Measurements from ENCODE around the gene FSTL4. TPM values are rescaled to one million over a fixed set of nuclear protein-coding genes. Genes with fewer than 3 reads are reported as not detected.

The FSTL4 gene
- total RNA-seq, 1 experiment from 2014 or later, result not detected

GRCh38 chr5:133238426-133239205, 373.7 kb downstream of the FSTL4 start:
- POLR2A ChIA-PET (ENCODE audit: unreplicated experiment), result no interaction called here
- intact Hi-C loops (cut with micrococcal nuclease; ENCODE audit: unreplicated experiment), result no loop called here

GRCh38 chr5:133236976-133237375, 375.4 kb downstream of the FSTL4 start:
- Histone ChIP-seq H4K20me1 (ENCODE audit: insufficient read depth) (no peaks in the 10 kb centered on the region), H3K4me3 (no peak overlapping the region), H3F3A (ENCODE audit: insufficient read depth, low read depth) (peaks cover 7% of the 10 kb centered on the region; the same call in 1 of the 2 replicates), H3K36me3 (ENCODE audit: low read depth) (no peaks in the 10 kb centered on the region), H3K79me2 (ENCODE audit: low read depth) (no peaks in the 10 kb centered on the region), H2AFZ (no peak overlapping the region), H3K4me2 (no peak overlapping the region), H3K27ac (no peak overlapping the region), H3K27me3 (ENCODE audit: insufficient read depth, low read depth) (no peaks in the 10 kb centered on the region), H3K9me3 (ENCODE audit: insufficient read depth, low read depth) (no peaks in the 10 kb centered on the region), H3K9me2 (ENCODE audit: insufficient read depth) (no peaks in the 10 kb centered on the region), H3K4me1 (replicated peaks; ENCODE audit: insufficient read depth) (peaks cover 30% of the 10 kb centered on the region)
- ChIA-PET POLR2A (ENCODE audit: unreplicated experiment) (no interaction called here), CTCF (no interaction called here)
- TF ChIP-seq CTCF (conservative IDR thresholded peaks at IDR 0.05) (no peak), EZH2 (IDR thresholded peaks at IDR 0.05; ENCODE audit: low read depth) (no peak)
- BruUV-seq (replicated peaks), result no TSS peak
- no peak for DNase-seq
- intact Hi-C loops (cut with micrococcal nuclease; ENCODE audit: unreplicated experiment), result no loop called here

More at GRCh38 chr5:133238426-133239205, 373.7 kb downstream of the FSTL4 start:
- no TSS peak for BruUV-seq (replicated peaks)
- CTCF ChIA-PET, result no interaction called here
- Histone ChIP-seq H2AFZ (no peak overlapping the region), H3K9me3 (ENCODE audit: insufficient read depth, low read depth) (no peaks in the 10 kb centered on the region), H3K9me2 (ENCODE audit: insufficient read depth) (no peaks in the 10 kb centered on the region), H4K20me1 (ENCODE audit: insufficient read depth) (no peaks in the 10 kb centered on the region), H3F3A (ENCODE audit: insufficient read depth, low read depth) (peaks cover 7% of the 10 kb centered on the region; the same call in 1 of the 2 replicates), H3K4me2 (no peak overlapping the region), H3K36me3 (ENCODE audit: low read depth) (no peaks in the 10 kb centered on the region), H3K27me3 (ENCODE audit: insufficient read depth, low read depth) (no peaks in the 10 kb centered on the region), H3K4me1 (replicated peaks; ENCODE audit: insufficient read depth) (peaks cover 25% of the 10 kb centered on the region), H3K79me2 (ENCODE audit: low read depth) (no peaks in the 10 kb centered on the region), H3K27ac (no peak overlapping the region), H3K4me3 (no peak overlapping the region)
- TF ChIP-seq EZH2 (IDR thresholded peaks at IDR 0.05; ENCODE audit: low read depth), result no peak
- no peak for DNase-seq

- Histone ChIP-seq H3K79me2 (ENCODE audit: low read depth) (no peaks in the 10 kb centered on the region), H2AFZ (no peak overlapping the region), H3K9me2 (ENCODE audit: insufficient read depth) (no peaks in the 10 kb centered on the region), H4K20me1 (ENCODE audit: insufficient read depth) (no peaks in the 10 kb centered on the region), H3K4me1 (replicated peaks; ENCODE audit: insufficient read depth) (peaks cover 31% of the 10 kb centered on the region), H3K4me2 (no peak overlapping the region), H3K27ac (no peak overlapping the region), H3K4me3 (no peak overlapping the region), H3K27me3 (ENCODE audit: insufficient read depth, low read depth) (no peaks in the 10 kb centered on the region), H3F3A (ENCODE audit: insufficient read depth, low read depth) (peaks cover 7% of the 10 kb centered on the region; the same call in 1 of the 2 replicates), H3K9me3 (ENCODE audit: insufficient read depth, low read depth) (no peaks in the 10 kb centered on the region), H3K36me3 (ENCODE audit: low read depth) (no peaks in the 10 kb centered on the region)
- no peak for DNase-seq
- intact Hi-C loops (cut with micrococcal nuclease; ENCODE audit: unreplicated experiment), result no loop called here
- TF ChIP-seq EZH2 (IDR thresholded peaks at IDR 0.05; ENCODE audit: low read depth), result no peak
- no peak for TF ChIP-seq CTCF (conservative IDR thresholded peaks at IDR 0.05)
- POLR2A ChIA-PET (ENCODE audit: unreplicated experiment), result no interaction called here
- CTCF ChIA-PET, result no interaction called here
- BruUV-seq (replicated peaks), result no TSS peak
Observed at GRCh38 chr5:133236541-133236951, 375.8 kb downstream of the FSTL4 start.
